PC-3 (cell line): ENCODE data around the gene CYB5R2.

Experiments
- CTCF ChIP-seq: fragments of 300-600 bp; sonication (generic); conservative IDR thresholded peaks from 2 replicates; pipeline ENCODE4 v1.5.1; 2017; ENCODE audit warnings: antibody characterized with exemption, low read depth, mild to moderate bottlenecking, low read length
- EZH2 ChIP-seq: fragments of 300-600 bp; sonication (generic); IDR thresholded peaks from one replicate; pipeline ENCODE4 v1.6.1; 2017; ENCODE audit warnings: antibody characterized with exemption, mild to moderate bottlenecking, low read length; ENCODE audit not compliant: unreplicated experiment

- TF ChIP-seq CTCF (no peak), EZH2 (no peak)
Measured at GRCh38 chr11:7677071-7677470, 3.8 kb upstream of the CYB5R2 start.
